ENCODE data around the gene LILRA1. TPM values are rescaled to one million over a fixed set of nuclear protein-coding genes. Genes with fewer than 3 reads are reported as not detected.

Gene LILRA1
- total RNA-seq, 4 donors from 2014 or later, result 1.1 to 4.8 TPM; not detected in 2

DNA sequence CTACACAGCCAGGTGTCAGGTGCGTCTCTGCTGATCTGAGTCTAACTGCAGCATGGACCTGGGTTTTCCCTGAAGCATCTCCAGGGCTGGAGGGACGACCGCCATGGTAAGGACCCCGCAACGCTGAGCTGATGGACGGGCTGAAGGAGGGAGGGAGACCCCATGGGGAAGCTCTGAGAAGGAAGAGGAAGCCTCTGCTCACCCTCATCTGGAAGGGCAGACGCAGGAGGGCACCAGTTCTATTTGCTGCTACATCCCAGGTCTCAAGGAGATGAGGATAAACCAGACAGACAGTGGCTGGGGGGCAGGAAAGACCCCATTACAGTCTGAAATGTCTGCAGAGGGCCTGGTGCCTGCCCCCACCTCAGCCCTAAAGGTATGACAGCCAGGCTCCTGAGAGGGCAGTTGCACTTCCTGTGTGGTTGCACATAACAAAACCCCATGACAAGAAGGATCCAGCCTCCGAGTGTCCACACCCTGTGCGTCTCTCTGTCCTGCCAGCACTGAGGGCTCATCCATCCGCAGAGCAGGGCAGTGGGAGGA is 20.0 kb upstream of the LILRA1 start, which contains the start of gene LILRA2:
LILRA2 (plus strand) TSS at position 461 of the 543 bp plus-strand sequence. CDS start 89 bp downstream, outside the sequence.
- TF ChIP-seq, protein P1, sequence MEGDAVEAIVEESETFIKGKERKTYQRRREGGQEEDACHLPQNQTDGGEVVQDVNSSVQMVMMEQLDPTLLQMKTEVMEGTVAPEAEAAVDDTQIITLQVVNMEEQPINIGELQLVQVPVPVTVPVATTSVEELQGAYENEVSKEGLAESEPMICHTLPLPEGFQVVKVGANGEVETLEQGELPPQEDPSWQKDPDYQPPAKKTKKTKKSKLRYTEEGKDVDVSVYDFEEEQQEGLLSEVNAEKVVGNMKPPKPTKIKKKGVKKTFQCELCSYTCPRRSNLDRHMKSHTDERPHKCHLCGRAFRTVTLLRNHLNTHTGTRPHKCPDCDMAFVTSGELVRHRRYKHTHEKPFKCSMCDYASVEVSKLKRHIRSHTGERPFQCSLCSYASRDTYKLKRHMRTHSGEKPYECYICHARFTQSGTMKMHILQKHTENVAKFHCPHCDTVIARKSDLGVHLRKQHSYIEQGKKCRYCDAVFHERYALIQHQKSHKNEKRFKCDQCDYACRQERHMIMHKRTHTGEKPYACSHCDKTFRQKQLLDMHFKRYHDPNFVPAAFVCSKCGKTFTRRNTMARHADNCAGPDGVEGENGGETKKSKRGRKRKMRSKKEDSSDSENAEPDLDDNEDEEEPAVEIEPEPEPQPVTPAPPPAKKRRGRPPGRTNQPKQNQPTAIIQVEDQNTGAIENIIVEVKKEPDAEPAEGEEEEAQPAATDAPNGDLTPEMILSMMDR (IDR thresholded peaks at IDR 0.05; ENCODE audit: low read depth), result no peak

DNA sequence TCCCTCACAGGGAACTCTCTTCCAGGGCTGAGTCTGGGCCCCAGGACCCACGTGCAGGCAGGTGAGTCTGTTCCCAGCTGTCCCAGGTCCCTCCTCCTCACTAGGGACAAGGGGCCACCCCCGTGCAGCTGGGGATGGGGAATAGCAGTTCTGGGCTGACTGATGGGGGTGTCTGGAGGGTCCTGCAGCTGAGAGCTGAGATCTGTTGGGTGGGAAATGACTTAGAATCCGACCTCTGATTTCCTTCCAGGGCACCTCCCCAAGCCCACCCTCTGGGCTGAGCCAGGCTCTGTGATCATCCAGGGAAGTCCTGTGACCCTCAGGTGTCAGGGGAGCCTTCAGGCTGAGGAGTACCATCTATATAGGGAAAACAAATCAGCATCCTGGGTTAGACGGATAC is 19.4 kb upstream of the LILRA1 start:
- TF ChIP-seq, protein P1 (IDR thresholded peaks at IDR 0.05; ENCODE audit: low read depth), result no peak

DNA sequence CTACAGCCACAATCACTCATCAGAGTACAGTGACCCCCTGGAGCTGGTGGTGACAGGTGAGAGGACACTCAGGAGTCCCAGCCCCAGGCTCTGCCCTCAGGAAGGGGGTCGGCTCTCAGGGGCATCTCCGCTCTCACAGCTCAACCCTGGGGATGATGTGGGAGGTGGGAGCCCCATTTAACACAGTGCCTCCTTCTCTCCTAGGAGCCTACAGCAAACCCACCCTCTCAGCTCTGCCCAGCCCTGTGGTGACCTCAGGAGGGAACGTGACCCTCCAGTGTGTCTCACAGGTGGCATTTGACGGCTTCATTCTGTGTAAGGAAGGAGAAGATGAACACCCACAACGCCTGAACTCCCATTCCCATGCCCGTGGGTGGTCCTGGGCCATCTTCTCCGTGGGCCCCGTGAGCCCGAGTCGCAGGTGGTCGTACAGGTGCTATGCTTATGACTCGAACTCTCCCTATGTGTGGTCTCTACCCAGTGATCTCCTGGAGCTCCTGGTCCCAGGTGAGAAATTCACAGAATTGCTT is 18.8 kb upstream of the LILRA1 start:
- TF ChIP-seq, protein P1 (IDR thresholded peaks at IDR 0.05; ENCODE audit: low read depth), result no peak

DNA sequence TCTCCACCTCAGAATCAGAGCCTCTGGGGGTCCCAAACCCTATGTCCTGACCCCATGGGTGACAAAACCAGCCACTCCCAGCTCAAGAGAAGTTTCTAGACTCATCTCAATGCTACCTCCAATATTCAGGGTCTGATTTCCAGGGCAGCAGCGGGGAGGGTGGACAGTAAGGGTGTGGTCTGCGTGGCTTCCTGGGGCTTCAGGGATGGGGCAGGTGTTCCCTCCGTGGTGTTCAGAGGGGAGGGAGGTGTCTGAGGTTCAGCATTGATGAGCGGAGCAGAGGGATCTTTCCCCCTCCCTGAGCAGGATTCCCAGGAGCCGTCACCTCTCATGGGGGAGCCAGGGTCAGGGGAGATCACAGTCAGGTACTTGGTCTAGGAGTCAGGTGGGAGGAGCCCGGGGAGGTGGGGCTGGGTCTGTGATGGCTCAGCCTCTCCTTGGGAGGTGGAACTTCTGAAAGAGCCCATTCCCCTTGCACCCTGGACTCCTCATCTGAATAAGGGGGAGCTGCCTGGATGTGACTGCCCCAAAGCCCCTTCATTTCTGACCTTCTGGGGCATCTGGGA is 16.9 kb upstream of the LILRA1 start:
- TF ChIP-seq, protein P1 (IDR thresholded peaks at IDR 0.05; ENCODE audit: low read depth), result no peak

DNA sequence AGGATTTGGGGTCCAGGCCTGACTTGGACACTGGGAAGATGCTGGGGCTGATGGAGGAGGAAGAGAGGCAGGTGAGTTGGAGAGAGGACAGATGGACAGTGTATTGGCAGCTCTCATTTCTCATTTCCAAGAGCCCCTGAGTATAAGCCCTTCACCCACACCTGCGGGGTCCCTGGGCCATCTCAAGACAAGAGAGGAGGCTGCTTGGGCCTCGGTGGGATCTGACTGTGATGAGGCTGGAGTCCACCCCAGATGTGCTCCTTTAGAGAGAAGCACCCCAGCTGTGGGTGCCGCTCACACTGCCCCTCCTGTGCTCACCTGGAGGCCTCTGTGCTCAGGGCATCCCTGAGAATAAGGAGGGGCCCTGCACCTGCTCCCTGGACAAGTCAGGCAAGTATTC is 16.1 kb upstream of the LILRA1 start:
- TF ChIP-seq, protein P1 (IDR thresholded peaks at IDR 0.05; ENCODE audit: low read depth), result no peak

DNA sequence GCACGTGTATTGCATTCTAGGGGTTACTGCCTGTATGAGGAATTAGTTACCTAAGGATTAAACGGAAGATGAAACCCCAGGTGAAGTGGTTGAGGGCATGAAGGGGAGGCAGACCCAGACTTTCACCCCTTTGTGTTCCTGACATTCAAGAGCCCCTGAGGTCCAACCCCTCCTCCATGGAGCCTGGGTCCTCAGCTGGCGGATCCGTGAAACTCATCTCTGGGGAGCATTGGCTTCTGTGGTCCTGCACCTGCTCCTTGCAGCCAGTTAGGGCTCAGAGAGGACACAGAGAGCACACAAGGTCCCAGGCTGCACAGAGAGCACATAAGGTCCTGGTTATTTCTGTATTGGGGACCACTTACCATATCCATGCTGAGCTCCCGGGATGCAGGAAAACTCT is 7.0 kb upstream of the LILRA1 start:
- TF ChIP-seq, protein P1 (IDR thresholded peaks at IDR 0.05; ENCODE audit: low read depth), result no peak

DNA sequence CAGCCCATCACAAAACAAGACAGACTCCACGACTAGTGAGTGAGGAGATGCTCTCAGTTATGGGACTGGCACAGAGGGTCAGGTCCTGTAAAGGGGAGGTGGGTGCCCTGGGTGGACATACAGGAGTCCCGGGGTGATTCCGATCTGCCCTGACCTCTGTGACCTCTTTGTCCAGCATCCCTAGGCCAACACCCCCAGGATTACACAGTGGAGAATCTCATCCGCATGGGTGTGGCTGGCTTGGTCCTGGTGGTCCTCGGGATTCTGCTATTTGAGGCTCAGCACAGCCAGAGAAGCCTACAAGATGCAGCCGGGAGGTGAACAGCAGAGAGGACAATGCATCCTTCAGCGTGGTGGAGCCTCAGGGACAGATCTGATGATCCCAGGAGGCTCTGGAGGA is 6.4 kb upstream of the LILRA1 start:
- TF ChIP-seq, protein P1 (IDR thresholded peaks at IDR 0.05; ENCODE audit: low read depth), result no peak

All from subcutaneous adipose tissue (tissue), 4 donors.